ENCODE results near the gene BGN.

The BGN gene

DNA sequence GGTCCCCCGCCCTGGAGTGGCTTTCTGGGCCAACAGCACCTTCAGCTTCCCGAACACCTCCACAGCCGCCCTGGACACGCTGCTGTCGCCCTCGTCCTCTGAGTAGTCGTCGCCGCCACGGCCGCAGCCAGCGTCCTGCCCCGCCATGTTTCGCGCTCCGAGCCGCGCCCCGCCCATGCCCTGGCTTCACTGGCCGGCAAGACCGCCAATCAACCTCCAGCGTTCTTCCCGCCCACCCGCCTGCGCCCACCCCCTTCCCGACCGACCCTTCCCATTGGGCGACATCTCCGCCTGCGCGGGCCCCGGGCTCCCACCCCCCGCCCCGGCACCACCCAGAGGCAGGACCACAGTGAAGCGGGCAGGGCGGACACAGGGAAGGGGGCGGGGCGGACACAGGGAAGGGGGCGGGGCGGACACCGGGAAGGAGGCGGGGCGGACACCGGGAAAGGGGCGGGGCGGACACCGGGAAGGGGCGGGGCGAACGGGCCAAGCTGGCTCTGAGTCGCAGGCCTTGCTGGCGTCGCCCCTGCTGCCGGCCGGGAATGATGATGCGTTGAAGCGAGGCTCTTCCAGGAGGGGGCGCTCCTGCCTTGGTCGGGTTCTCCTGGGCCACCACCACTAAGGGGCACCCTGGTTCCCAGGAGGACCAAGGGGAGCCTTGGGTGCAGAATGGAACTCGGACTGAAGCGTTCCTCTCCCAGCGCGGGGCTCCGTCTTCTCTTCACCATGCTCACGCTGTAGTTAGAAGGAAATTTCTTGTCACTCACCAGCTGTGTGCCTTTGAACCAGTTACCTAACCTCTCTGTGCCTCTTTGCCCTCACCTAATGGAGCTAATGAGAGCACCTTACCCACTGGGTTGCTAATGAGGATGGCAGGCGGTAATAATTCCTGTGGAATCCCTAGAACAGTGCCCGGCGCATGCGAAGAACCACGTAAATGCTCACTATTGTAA lies 24.1 kb upstream of the BGN start, which contains the start of gene HAUS7:
TSS of gene HAUS7 (minus strand) at position 166 of the 953 bp plus-strand sequence. CDS start at position 147, 19 bp downstream.
- TF ChIP-seq, protein P1, sequence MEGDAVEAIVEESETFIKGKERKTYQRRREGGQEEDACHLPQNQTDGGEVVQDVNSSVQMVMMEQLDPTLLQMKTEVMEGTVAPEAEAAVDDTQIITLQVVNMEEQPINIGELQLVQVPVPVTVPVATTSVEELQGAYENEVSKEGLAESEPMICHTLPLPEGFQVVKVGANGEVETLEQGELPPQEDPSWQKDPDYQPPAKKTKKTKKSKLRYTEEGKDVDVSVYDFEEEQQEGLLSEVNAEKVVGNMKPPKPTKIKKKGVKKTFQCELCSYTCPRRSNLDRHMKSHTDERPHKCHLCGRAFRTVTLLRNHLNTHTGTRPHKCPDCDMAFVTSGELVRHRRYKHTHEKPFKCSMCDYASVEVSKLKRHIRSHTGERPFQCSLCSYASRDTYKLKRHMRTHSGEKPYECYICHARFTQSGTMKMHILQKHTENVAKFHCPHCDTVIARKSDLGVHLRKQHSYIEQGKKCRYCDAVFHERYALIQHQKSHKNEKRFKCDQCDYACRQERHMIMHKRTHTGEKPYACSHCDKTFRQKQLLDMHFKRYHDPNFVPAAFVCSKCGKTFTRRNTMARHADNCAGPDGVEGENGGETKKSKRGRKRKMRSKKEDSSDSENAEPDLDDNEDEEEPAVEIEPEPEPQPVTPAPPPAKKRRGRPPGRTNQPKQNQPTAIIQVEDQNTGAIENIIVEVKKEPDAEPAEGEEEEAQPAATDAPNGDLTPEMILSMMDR (IDR thresholded peaks at IDR 0.05; ENCODE audit: low read depth, low read length), result peak; percentile 69

DNA sequence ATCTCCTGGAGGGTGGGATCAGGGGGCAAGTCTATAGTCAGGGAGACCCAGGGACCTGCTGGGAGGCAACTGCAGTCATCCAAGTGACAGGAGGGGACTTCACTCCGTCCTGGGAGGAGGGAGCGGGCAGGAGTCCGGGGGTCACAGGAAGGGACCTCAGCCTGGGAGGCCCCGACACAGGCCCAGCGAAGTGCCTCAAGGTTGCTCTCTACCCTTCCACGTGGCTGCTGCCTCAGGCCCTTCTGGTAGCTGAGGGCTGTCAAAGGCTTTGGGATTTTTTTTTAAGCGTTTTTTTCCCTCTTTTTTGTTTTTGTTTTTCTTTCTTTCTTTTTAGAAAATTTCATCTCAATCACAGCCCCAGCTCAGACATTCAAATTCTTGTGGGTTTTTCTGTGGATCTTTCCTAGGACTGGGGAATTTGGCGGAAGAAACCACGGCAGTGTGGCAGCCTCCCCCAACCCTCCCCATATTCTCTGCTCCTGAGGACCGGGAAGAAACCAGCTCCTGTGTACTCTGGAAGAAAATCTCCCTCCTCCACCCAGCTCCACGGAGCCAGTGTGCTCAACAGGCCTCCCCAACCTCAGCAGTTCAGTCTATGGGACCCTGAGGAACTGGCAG lies 23.0 kb upstream of the BGN start:
- TF ChIP-seq, protein P1 (IDR thresholded peaks at IDR 0.05; ENCODE audit: low read depth, low read length), result no peak
- DNase-seq (ENCODE audit: extremely low read depth, low read depth), result no peak

More for the DNA sequence above, 24.1 kb upstream of the BGN start, which contains the start of gene HAUS7:
- DNase-seq (ENCODE audit: extremely low read depth, low read depth), result peak; percentile 77

DNA sequence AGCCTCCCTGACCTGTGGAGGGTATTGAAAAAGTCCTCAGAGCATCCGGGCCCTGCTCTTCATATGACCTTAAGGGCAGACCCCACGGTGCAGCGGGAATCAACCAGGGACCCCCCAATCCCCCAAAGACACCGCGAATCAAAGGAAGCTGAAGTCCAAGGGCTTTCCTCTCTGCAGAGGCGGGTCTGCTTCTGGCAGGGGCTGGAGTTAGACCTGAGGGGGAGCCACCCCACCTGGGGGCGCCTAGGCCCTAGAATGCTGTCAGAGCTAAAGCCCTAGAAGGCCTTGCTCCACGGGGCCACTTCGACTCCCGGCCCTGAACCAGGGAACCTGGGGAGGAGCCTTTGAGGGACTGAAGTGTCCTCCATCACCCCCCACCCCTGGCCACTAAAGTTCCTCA lies 21.7 kb upstream of the BGN start:
- DNase-seq (ENCODE audit: extremely low read depth, low read depth), result no peak

DNA sequence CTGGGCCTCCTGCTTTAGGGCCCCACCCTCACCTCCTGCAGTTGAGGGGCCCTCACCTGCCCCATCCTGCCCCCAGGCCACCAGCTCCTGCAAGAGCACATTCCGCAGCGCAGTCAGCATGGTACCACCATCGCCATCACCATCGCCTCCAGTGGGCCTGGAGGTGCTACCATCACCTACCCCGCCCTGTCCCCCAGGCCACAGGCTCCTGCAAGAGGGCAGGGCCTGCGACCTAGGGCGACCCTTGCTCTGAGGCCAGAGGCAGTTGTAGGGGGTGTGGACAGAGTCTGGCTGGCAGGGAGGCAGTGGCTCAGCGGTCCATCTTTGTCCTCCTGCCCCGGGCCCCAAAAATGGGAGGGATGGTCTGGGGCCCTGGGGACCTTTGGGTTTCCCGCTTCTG lies 20.5 kb upstream of the BGN start:
- TF ChIP-seq, protein P1 (IDR thresholded peaks at IDR 0.05; ENCODE audit: low read depth, low read length), result no peak
- no peak for DNase-seq (ENCODE audit: extremely low read depth, low read depth)

More for the DNA sequence above, 21.7 kb upstream of the BGN start:
- TF ChIP-seq, protein P1 (IDR thresholded peaks at IDR 0.05; ENCODE audit: low read depth, low read length), result no peak

GRCh38 chrX:153474718-153475117 lies 20.1 kb upstream of the BGN start:
- TF ChIP-seq, protein P1 (IDR thresholded peaks at IDR 0.05; ENCODE audit: low read depth, low read length), result no peak
- no peak for DNase-seq (ENCODE audit: extremely low read depth, low read depth)

GRCh38 chrX:153475271-153475670 lies 19.5 kb upstream of the BGN start:
- TF ChIP-seq, protein P1 (IDR thresholded peaks at IDR 0.05; ENCODE audit: low read depth, low read length), result no peak
- DNase-seq (ENCODE audit: extremely low read depth, low read depth), result no peak

Data from AG09319 (cell line).